Measurements from ENCODE around the gene SLC5A10.

DNA sequence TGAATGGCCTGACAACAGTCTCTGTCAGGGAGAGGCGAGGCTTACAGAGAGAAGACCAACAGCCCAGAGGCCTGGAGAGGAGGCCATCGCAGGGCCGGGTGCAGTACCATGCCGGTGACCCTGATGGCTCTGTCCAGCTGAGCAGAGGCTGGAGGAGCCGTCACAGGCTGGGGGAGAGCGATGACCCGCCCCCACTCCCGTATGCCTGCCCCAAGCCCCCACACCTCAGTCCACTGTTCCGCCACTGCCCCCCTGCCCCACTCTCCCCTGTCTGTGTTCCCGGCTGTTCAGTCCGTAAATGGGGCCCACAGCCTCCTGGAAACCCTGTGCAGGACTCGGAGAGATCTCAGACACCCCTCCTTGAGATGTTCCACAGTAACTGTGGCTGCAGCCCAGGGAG is 65.4 kb downstream of the SLC5A10 start:
- TF ChIP-seq, protein P1, sequence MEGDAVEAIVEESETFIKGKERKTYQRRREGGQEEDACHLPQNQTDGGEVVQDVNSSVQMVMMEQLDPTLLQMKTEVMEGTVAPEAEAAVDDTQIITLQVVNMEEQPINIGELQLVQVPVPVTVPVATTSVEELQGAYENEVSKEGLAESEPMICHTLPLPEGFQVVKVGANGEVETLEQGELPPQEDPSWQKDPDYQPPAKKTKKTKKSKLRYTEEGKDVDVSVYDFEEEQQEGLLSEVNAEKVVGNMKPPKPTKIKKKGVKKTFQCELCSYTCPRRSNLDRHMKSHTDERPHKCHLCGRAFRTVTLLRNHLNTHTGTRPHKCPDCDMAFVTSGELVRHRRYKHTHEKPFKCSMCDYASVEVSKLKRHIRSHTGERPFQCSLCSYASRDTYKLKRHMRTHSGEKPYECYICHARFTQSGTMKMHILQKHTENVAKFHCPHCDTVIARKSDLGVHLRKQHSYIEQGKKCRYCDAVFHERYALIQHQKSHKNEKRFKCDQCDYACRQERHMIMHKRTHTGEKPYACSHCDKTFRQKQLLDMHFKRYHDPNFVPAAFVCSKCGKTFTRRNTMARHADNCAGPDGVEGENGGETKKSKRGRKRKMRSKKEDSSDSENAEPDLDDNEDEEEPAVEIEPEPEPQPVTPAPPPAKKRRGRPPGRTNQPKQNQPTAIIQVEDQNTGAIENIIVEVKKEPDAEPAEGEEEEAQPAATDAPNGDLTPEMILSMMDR (conservative IDR thresholded peaks at IDR 0.05; ENCODE audit: low read depth in 2 of 2) = no peak
- TF ChIP-seq ZNF114 (CRISPR knock-in tag; IDR thresholded peaks at IDR 0.05) = no peak
- no peak for TF ChIP-seq CREB1 (CRISPR knock-in tag; IDR thresholded peaks at IDR 0.05; ENCODE audit: low read depth)
- no peak for TF ChIP-seq POLR2AphosphoS5 (IDR thresholded peaks at IDR 0.05; ENCODE audit: low read depth)
- no peak for TF ChIP-seq EZH2phosphoT487 (IDR thresholded peaks at IDR 0.05; ENCODE audit: unreplicated experiment)
- TF ChIP-seq EZH2 (IDR thresholded peaks at IDR 0.05; ENCODE audit: low read depth, unreplicated experiment) = no peak
- TF ChIP-seq ZNF331 (CRISPR knock-in tag; IDR thresholded peaks at IDR 0.05; ENCODE audit: low read depth) = no peak
- TF ChIP-seq, protein P2, sequence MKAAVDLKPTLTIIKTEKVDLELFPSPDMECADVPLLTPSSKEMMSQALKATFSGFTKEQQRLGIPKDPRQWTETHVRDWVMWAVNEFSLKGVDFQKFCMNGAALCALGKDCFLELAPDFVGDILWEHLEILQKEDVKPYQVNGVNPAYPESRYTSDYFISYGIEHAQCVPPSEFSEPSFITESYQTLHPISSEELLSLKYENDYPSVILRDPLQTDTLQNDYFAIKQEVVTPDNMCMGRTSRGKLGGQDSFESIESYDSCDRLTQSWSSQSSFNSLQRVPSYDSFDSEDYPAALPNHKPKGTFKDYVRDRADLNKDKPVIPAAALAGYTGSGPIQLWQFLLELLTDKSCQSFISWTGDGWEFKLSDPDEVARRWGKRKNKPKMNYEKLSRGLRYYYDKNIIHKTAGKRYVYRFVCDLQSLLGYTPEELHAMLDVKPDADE (IDR thresholded peaks at IDR 0.05) = no peak
- TF ChIP-seq, protein P3, sequence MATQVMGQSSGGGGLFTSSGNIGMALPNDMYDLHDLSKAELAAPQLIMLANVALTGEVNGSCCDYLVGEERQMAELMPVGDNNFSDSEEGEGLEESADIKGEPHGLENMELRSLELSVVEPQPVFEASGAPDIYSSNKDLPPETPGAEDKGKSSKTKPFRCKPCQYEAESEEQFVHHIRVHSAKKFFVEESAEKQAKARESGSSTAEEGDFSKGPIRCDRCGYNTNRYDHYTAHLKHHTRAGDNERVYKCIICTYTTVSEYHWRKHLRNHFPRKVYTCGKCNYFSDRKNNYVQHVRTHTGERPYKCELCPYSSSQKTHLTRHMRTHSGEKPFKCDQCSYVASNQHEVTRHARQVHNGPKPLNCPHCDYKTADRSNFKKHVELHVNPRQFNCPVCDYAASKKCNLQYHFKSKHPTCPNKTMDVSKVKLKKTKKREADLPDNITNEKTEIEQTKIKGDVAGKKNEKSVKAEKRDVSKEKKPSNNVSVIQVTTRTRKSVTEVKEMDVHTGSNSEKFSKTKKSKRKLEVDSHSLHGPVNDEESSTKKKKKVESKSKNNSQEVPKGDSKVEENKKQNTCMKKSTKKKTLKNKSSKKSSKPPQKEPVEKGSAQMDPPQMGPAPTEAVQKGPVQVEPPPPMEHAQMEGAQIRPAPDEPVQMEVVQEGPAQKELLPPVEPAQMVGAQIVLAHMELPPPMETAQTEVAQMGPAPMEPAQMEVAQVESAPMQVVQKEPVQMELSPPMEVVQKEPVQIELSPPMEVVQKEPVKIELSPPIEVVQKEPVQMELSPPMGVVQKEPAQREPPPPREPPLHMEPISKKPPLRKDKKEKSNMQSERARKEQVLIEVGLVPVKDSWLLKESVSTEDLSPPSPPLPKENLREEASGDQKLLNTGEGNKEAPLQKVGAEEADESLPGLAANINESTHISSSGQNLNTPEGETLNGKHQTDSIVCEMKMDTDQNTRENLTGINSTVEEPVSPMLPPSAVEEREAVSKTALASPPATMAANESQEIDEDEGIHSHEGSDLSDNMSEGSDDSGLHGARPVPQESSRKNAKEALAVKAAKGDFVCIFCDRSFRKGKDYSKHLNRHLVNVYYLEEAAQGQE (IDR thresholded peaks at IDR 0.05; ENCODE audit: unreplicated experiment) = no peak

Data from GM23338 (cell line).